ENCODE data around the gene OPA1. TPM values are rescaled to one million over a fixed set of nuclear protein-coding genes. Genes with fewer than 3 reads are reported as not detected.

OPA1 gene
- total RNA-seq, 1 donor from 2014 or later, result 105 TPM

DNA sequence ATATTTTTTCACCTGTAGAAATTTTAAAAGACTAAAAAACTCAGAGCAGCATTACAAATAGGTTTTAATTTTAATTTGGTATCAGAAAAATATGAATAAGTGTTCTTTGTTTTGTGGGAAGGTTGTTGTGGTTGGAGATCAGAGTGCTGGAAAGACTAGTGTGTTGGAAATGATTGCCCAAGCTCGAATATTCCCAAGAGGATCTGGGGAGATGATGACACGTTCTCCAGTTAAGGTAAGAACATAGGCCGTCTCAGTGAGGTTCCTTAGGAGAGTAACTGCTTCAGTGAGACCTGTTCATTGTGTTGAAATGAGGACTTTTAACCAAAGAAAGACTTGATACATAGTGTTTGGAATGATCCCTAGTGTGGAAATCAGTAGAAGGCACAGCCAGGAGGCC, 44.8 kb downstream of the OPA1 start:
- intact Hi-C loops (cut with DNase I), result no loop called here
- no peak for ATAC-seq (ENCODE audit: poor library complexity)
- no peak for DNase-seq

- intact Hi-C loops (cut with DNase I), result no loop called here
- DNase-seq (no peak), ATAC-seq (ENCODE audit: poor library complexity) (no peak)
Measured at GRCh38 chr3:193638833-193639232, 45.8 kb downstream of the OPA1 start.

DNA sequence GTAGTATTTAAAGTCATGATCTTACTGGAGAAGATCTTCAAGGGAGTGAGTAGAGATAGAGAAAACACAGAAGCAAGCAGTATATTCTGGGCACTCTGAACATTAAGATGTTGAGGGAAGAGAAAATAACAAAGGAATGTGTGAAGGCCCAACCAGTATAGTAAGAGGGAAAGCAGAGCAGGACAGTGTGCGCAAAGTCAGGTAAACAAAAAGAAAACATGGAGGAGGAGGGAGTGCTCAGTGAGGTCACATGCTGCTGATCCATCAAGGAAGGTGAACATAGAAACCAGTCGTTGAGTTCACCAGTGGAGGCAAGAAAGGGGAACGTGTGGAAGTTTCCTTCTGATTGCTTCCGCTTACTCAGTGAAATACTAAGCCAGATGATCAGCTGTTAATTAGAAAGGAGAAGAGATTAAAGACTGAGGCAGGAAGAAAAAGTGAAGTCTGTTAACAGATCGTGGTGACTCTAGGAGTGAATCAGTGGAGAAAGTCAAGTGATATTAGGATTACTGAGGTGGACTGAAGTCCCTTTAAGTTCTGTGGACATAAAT, 47.2 kb downstream of the OPA1 start:
- intact Hi-C loops (cut with DNase I), result no loop called here
- DNase-seq (no peak), ATAC-seq (ENCODE audit: poor library complexity) (peak; percentile 13)

- intact Hi-C loops (cut with DNase I), result no loop called here
- ATAC-seq (ENCODE audit: poor library complexity) (no peak), DNase-seq (no peak)
Measured at GRCh38 chr3:193640728-193641439, 47.9 kb downstream of the OPA1 start.

GRCh38 chr3:193641440-193641775, 48.4 kb downstream of the OPA1 start:
- ATAC-seq (ENCODE audit: poor library complexity) (no peak), DNase-seq (no peak)
- intact Hi-C loops (cut with DNase I), result no loop called here

DNA sequence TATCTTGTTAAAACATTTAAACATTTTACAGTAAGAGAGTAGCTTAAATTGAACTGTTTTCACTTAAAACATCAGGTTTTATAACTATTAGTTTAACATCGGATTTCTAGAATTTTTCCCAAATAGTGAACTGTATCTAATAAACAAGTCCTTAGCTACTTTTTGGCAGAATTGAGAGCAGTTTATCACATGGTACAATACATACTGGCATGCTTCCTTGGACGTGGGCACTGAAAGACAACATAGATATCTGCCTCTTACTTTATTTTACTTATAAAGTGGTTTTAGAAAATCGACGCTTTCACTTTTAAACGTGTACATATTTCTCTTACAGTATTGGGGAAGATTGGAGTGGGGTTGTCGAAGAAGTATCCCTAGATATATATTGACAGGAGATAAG, 52.8 kb downstream of the OPA1 start:
- DNase-seq (no peak), ATAC-seq (ENCODE audit: poor library complexity) (peak; percentile 59)
- intact Hi-C loops (cut with DNase I), result no loop called here

- ATAC-seq (ENCODE audit: poor library complexity) (no peak), DNase-seq (no peak)
- intact Hi-C loops (cut with DNase I), result no loop called here
Measured at GRCh38 chr3:193648542-193649076, 55.6 kb downstream of the OPA1 start.

GRCh38 chr3:193650585-193650984, 57.6 kb downstream of the OPA1 start:
- DNase-seq, result no peak
- no peak for ATAC-seq (ENCODE audit: poor library complexity)
- intact Hi-C loops (cut with DNase I), result no loop called here

- DNase-seq (no peak), ATAC-seq (ENCODE audit: poor library complexity) (peak; percentile 49)
- intact Hi-C loops (cut with DNase I), result no loop called here
Measured at GRCh38 chr3:193655831-193656433, 62.9 kb downstream of the OPA1 start.

- intact Hi-C loops (cut with DNase I), result no loop called here
- no peak for ATAC-seq (ENCODE audit: poor library complexity)
- no peak for DNase-seq
Measured at GRCh38 chr3:193656445-193656844, 63.4 kb downstream of the OPA1 start.

DNA sequence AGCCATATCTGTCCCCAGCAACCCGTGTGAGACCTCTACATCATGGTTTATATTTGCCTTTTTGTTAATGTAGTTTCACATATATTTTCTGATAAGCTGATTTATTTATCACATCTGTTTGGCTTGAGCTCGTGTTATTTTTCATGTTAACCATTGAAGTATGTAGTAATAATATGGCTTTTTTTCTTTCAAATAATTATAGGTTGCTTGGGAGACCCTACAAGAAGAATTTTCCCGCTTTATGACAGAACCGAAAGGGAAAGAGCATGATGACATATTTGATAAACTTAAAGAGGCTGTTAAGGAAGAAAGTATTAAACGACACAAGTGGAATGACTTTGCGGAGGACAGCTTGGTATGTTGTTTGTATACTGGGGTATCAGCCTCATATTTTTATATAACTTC, 63.9 kb downstream of the OPA1 start:
- no peak for DNase-seq
- intact Hi-C loops (cut with DNase I), result no loop called here
- no peak for ATAC-seq (ENCODE audit: poor library complexity)

DNA sequence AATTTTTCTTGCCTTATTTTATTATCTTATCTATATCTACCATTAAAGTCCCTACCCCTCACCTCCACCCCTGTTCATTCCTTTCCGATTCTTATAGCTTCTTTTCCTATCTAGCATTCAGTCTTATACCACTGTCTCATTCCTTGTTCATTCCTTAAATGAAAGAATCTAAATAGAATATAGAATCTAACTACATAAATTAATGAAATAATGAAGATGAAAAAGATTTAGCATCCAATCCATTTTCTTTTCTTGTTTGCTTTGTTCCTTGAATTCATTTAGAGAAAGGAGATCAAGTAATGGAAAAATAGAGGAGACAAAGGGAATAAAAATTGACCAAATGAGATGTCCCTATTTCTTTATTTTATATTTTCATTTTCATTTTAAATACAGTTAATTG, 67.2 kb downstream of the OPA1 start:
- ATAC-seq (ENCODE audit: poor library complexity) (no peak), DNase-seq (no peak)
- intact Hi-C loops (cut with DNase I), result no loop called here

DNA sequence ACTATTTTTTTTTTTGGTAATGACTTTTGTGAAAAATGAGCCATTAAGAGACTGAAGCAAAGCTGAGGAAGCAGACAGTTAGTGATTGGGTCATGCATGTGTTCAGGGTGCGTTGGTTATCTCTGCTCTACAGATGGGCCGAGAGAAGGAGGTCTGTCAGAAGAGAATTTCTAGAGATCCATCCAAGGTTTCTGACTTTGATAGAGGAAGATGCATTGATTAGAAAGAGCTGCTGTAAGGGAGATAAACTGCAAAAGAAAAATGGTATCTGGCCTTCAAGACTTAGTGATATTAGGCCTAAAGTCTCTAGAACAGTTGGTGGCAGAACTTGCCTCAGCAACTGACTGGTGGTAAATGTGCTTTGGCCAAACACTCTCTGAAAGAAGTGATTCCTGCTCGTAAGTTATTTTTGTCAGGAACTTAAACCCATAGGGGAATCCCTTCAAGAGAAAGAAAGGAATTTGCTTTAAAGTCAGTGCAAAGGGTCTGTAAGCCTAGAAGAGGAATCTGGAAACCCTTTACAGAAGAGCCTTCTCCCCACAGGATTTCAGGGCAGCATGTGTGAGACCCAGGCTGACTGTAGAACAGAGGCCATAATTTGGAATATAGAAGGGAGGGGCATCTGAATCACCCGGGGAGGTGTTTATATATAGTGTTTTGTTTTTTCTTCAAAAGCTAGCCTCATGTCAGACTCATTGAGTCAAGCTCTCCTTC, 67.8 kb downstream of the OPA1 start:
- DNase-seq (no peak), ATAC-seq (ENCODE audit: poor library complexity) (no peak)
- intact Hi-C loops (cut with DNase I), result no loop called here

- no peak for ATAC-seq (ENCODE audit: poor library complexity)
- intact Hi-C loops (cut with DNase I), result no loop called here
- no peak for DNase-seq
Measured at GRCh38 chr3:193662757-193663322, 69.8 kb downstream of the OPA1 start.

DNA sequence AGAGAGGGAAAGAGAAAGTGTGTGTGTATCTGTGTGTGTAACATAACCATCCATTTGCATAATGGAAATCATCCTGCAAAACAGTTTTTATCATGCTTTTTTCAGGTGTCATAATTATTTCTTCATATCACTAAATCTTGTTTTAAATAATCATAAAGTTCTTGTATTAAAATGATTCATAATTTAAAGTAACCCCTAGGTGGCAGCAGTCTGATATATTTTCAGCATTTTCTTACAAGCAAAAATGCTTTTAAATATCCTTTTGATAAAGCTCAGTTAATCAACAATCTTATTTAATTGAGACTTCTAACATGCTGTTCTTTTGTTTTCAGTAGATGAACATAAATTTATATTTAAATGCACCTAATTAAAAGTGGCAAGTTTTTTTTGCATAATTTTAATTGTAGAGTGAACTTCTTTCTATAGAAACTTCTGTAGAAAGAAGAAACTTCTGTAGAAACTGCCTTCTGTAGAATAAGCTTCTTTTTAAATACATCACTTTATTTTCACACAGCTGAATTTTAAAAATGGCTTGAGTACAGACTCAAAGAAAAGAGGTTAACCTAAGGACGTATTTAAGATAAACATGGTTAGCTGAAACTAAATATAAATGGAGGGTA, 72.5 kb downstream of the OPA1 start:
- intact Hi-C loops (cut with DNase I), result no loop called here
- no peak for DNase-seq
- ATAC-seq (ENCODE audit: poor library complexity), result no peak

DNA sequence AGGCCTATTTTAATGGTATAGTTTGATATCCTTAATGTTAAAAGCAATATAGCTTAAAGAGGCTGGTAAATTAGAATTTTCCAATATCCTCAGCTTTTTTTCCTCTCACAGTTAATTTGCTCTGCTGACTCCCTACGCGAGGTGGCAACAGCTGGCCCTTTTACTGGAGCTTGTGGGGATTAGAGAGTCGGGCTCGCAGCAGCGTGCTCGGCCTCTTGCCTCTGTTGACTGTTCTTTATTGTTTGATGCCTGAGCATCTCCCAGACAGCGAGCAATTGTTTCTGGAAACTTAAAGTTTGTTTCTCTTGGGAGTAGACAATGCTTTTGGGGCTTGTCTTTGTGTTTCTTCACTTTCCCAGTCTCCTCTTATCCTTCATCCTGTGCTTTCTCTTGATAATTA, 80.8 kb downstream of the OPA1 start:
- DNase-seq (no peak), ATAC-seq (ENCODE audit: poor library complexity) (no peak)
- intact Hi-C loops (cut with DNase I), result no loop called here

DNA sequence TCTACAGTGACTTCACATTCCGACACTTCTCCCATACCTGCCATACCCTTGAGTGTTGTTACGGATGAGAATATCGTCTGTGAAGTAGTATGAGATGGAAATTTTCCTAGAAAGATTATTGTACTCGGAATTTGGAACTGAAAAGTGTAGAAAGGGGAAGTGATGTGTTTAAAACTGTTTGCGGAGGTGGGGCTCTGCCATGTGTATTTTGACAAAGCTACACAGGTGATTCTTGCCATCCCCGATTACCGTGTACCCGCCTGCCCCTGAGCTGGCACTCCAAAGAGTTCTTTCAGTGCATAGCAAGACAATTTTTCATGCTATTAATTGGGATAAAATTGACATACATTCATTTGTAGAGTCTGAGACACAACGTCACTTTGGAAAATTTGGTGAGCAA, 81.7 kb downstream of the OPA1 start:
- DNase-seq, result no peak
- intact Hi-C loops (cut with DNase I), result no loop called here
- ATAC-seq (ENCODE audit: poor library complexity), result no peak

GRCh38 chr3:193677734-193678133, 84.7 kb downstream of the OPA1 start:
- no peak for DNase-seq
- intact Hi-C loops (cut with DNase I), result no loop called here
- no peak for ATAC-seq (ENCODE audit: poor library complexity)

DNA sequence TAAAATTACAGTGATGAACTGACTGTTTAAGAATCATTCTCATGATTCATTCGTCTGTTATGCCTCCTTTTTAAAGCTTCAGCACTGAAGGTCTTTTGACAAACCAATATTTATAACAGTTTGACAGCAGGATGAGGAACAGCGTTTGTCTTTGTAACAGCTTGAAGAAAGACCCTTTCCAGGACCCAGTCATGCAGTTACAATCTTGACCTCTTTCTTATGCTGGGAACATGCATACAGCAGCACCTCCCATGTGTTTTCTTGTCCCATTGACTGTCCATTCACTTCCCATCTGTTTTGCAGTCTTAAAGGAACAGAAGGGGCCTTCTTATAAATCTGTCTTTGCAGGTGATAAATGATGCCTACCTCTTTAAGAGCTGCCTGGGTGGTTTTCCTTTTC, 87.2 kb downstream of the OPA1 start:
- DNase-seq, result no peak
- intact Hi-C loops (cut with DNase I), result no loop called here
- no peak for ATAC-seq (ENCODE audit: poor library complexity)
